GM19099 (cell line): ENCODE measurements around the gene SAT2.

ENCODE experiments used
- POLR2A ChIP-seq: IDR thresholded peaks from 3 replicates; pipeline ENCODE4 v1.6.1; 2011; ENCODE audit warnings: low read depth; ENCODE audit not compliant: insufficient read length; ENCODE audit errors: extremely low read depth

SAT2 gene

DNA sequence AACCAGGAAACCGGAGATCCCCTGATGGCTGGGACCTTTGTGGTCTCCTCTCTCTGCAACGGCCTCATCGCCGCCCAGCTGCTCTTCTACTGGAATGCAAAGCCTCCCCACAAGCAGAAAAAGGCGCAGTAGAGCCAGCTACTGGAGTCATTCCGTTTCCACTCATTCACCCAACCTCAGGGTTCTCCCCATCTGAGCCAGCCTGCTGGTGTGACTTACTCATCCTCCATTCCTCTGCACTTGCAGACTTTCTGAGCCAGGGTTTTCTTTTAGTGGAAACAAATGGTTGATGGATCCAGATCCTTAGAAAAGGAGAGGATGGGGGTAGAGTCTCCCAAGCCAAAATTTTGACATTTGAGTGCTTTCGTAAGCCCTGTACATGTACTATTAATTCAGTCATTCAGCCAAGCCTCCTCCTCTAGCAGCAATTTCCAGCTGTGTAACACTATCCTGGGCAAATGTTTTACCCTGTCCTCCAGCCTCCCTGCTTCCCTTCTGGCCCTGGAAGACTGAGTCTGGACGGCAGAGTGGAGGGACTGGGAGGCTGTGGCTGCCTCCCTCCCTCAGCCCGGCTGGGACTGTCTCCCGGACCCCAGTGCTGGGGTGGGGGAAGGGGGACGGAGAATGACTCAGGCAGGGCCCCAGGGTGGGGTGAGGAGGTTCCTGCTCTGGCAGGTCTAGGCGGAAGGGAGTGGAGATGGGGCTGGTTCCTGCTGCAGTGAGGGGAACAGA is 40.0 kb downstream of the SAT2 start:
- TF ChIP-seq POLR2A: no peak

DNA sequence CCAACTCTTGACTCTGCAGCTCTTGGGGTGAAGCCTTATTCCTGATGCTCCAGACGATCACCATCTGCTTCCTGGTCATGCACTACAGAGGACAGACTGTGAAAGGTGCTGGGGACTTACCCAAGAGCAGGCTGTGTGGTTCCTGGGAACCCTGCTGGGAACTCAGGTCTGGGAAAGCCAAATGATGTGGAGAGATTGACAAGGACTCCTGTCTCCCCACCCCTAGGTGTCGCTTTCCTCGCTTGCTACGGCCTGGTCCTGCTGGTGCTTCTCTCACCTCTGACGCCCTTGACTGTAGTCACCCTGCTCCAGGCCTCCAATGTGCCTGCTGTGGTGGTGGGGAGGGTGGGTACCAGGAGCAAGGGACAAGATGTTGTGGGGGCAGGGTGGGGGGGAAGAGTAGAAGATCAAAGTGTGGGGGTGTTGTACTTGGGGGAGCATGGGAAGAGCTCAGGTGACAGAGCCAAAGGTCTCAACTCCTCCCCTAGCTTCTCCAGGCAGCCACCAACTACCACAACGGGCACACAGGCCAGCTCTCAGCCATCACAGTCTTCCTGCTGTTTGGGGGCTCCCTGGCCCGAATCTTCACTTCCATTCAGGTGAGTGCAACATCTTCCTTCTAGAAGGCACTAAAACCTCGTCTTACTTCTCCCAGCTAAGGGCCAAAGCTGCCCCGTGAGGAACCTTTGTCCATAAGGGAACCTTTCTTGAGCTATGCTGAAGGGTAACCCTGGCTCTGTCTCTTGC is 40.8 kb downstream of the SAT2 start:
- TF ChIP-seq POLR2A: no peak

DNA sequence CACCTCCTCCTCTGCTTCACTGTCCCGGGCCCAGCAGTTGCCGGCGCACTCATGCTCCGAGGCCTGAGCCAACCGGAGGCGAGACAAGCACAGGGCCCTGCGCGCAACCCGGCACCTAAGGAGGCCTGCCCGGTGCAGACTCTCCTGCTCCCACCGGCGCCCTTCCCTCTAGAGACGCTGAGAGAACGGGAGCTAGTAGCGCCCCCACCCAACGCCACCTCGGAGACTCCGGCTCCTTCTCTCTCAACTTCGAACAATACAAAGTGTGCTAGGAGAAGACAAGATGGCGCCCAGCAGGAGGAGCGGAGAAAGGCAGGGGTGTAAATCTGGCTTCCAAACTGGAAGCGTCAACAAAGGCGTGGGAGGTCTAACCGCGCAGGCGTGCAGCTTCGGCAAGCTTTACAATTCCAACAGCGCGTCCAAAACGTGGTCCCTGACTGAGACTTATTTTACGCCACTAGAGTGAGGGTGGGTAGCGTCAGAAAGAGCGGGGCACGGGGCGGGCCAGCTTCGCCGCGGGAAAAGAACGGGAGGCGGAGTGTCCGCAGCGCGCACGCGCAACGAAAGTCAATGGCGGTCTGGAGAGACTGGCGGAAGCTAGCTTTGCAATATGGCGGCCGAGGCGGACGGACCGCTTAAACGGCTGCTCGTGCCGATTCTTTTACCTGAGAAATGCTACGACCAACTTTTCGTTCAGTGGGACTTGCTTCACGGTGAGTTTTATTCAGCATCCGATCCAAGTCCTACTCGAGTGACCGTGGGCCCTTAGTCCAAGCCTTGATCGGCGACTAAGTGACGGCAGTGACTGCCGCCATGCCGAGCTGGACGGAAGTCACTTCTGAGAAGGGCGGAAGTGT is 44.1 kb downstream of the SAT2 start, which contains the start of gene MPDU1:
TSS of gene MPDU1 (plus strand) at position 600 of the 857 bp plus-strand sequence. CDS start at position 611, 11 bp downstream.
- TF ChIP-seq POLR2A: peak; percentile 85

DNA sequence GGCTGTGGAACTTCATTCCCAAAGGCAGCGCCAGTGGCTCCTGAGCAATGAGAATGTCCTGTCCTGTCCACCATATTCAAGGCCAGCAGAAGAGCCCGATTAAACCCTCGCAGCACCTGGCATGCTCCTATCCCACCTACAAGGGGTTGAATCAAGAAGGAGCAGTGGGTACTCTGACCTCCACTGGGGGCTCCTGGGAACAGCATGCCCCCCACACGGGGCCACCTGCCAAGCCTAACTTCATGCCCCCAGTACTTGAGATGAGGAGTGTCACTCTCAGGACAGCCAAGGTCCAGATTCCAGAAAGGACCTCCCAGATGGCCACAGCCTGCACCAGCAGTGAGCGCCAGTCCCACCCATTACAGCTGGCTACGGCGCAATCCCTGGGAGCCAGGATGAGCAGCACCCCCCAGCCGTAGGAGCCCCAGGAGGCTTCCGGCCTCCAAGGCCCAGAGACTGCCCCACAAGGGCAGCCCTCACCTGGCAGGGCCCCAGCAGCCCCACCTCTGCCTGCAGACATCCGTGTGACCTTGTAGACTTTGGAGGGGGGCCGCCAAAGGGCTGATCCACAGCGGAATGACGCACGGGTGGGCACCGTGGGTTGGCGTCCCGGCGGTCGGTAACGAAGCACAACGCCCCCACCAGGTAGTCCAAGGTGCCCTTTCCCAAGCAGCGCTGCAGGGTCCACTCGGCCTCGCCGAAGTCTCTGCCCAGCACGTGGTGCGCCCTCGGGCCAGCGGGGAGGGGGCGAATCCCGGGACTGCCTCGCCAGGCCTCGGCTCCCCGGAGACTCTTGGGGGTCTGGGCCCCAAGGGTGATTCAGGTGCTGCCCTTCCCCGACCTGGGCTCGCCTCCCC is 45.0 kb downstream of the SAT2 start:
- TF ChIP-seq POLR2A: no peak

DNA sequence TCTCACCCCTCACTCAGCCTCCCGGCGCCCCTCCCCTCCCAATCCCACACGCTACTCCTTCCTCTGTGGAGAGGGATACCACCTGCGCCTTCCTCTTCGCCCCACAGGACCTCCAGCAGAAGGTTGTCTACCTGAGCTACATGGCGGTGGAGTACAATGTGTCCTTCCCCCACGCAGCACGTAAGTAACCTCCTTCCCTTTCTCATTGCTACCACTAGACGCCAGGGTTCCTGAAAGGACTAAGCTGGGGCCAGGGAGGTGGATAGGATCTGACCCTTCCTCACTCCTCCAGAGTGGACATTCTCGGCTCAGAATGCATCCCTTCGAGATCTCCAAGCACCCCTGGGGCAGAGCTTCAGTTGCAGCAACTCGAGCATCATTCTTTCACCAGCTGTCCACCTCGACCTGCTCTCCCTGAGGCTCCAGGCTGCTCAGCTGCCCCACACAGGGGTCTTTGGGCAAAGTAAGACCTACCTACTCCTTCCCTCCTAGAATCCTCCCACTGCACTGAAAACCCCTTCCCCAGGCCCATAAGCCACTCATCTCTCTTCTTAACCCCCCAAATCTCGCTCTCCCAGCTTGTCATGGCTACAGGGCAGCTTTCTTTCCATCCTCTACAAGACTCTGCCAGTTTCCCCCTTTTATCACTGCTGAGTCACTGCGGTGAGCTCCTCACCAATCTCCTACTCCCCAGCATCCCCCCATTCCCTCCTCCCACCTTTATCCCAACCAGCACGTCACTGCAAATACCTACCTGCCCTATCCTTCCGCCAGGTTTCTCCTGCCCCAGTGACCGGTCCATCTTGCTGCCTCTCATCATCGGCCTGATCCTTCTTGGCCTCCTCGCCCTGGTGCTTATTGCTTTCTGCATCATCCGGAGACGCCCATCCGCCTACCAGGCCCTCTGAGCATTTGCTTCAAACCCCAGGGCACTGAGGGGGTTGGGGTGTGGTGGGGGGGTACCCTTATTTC is 46.7 kb downstream of the SAT2 start:
- no peak for TF ChIP-seq POLR2A

DNA sequence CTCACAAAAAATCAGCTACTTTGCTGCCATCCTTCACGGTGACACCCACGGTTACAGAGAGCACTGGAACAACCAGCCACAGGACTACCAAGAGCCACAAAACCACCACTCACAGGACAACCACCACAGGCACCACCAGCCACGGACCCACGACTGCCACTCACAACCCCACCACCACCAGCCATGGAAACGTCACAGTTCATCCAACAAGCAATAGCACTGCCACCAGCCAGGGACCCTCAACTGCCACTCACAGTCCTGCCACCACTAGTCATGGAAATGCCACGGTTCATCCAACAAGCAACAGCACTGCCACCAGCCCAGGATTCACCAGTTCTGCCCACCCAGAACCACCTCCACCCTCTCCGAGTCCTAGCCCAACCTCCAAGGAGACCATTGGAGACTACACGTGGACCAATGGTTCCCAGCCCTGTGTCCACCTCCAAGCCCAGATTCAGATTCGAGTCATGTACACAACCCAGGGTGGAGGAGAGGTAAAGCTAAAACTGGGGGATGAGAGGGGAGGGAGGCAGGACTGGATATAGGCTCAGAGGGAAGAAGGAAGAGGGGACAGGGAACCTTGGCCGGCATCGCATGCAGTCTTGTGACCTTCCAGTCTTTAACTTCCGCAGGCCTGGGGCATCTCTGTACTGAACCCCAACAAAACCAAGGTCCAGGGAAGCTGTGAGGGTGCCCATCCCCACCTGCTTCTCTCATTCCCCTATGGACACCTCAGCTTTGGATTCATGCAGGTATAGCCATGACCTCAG is 47.6 kb downstream of the SAT2 start:
- TF ChIP-seq POLR2A: no peak

DNA sequence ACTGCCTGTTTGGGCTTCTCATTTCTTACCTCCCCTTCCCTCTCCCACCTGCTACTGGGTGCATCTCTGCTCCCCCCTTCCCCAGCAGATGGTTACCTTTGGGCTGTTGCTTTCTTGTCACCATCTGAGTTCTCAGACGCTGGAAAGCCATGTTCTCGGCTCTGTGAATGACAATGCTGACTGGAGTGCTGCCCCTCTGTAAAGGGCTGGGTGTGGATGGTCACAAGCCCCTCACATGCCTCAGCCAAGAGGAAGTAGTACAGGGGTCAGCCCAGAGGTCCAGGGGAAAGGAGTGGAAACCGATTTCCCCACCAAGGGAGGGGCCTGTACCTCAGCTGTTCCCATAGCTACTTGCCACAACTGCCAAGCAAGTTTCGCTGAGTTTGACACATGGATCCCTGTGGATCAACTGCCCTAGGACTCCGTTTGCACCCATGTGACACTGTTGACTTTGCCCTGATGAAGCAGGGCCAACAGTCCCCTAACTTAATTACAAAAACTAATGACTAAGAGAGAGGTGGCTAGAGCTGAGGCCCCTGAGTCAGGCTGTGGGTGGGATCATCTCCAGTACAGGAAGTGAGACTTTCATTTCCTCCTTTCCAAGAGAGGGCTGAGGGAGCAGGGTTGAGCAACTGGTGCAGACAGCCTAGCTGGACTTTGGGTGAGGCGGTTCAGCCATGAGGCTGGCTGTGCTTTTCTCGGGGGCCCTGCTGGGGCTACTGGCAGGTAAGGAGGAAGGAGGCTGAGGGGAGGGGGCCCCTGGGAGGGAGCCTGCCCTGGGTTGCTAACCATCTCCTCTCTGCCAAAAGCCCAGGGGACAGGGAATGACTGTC is 48.4 kb downstream of the SAT2 start, which contains the start of gene CD68:
TSS of gene CD68 (plus strand) at position 638 of the 833 bp plus-strand sequence. CDS start at position 678, 40 bp downstream.
- TF ChIP-seq POLR2A: peak; percentile 67

DNA sequence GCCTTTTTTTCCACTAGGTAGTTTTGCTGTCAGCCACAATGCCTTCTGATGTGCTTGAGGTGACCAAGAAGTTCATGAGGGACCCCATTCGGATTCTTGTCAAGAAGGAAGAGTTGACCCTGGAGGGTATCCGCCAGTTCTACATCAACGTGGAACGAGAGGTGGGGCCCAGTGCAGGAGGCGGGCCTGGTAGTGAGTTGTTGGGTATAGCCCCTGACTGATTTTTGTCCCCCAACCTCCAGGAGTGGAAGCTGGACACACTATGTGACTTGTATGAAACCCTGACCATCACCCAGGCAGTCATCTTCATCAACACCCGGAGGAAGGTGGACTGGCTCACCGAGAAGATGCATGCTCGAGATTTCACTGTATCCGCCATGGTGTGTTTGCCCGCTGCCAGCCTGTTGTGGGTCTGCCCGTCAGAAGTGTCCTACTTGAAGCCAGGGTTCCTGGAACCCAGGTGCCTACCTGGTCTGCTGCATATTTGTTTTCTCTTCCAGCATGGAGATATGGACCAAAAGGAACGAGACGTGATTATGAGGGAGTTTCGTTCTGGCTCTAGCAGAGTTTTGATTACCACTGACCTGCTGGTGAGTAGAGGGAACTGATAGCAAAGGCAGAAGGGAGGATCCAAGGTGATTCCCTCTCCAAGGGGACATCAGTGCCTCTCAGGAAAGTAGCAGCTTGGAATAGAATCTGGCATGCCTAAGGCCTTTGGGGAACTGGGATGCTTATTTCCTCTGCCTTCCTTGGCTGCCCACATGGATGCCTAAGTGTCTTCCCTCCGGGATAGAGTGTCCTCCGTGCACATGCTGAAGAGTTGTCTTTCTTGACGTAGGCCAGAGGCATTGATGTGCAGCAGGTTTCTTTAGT is 50.1 kb downstream of the SAT2 start:
- no peak for TF ChIP-seq POLR2A

DNA sequence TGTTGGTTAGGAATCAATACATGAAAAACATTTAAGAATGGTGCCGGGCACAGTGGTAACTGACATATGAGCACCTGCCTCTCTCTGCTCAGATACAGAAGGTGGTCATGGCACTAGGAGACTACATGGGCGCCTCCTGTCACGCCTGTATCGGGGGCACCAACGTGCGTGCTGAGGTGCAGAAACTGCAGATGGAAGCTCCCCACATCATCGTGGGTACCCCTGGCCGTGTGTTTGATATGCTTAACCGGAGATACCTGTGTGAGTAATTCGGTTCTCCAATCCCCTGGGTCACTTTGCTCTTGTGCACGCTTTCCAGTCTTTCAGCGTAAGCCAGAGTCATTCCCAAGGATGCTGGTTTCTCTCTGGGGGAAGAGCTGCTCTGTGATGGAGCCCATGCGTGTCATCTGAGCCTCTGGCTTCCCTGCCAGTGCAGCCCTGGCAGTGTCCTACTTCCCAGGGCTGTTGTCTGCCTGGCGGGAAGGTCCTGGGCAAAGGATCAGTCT is 51.1 kb downstream of the SAT2 start:
- peak; percentile 18 for TF ChIP-seq POLR2A
